Measurements from ENCODE around the gene COL2A1. TPM values are rescaled to one million over a fixed set of nuclear protein-coding genes. Genes with fewer than 3 reads are reported as not detected.

Gene COL2A1
- total RNA-seq, 1 donor from 2014 or later, result 1.9 TPM

GRCh38 chr12:47950856-47951468 lies 53.3 kb downstream of the COL2A1 start:
- DNase-seq (ENCODE audit: low spot score), result no peak
- Mint-ChIP-seq H3K9me3 (ENCODE audit: unreplicated experiment) (no peaks in the 10 kb centered on the region), H3K27ac (ENCODE audit: unreplicated experiment) (no peak overlapping the region), H3K4me3 (ENCODE audit: unreplicated experiment) (no peak overlapping the region), H3K4me1 (ENCODE audit: unreplicated experiment) (no peaks in the 10 kb centered on the region), H3K36me3 (ENCODE audit: low read depth, unreplicated experiment) (peaks cover 4% of the 10 kb centered on the region), H3K27me3 (ENCODE audit: unreplicated experiment) (peaks cover 7% of the 10 kb centered on the region)
- TF ChIP-seq CTCF (IDR thresholded peaks at IDR 0.05; ENCODE audit: unreplicated experiment), result no peak

GRCh38 chr12:47949441-47950341 lies 54.6 kb downstream of the COL2A1 start:
- Mint-ChIP-seq H3K9me3 (ENCODE audit: unreplicated experiment) (no peaks in the 10 kb centered on the region), H3K27me3 (ENCODE audit: unreplicated experiment) (peaks cover 10% of the 10 kb centered on the region), H3K27ac (ENCODE audit: unreplicated experiment) (peak overlapping the region; percentile 57), H3K4me1 (ENCODE audit: unreplicated experiment) (no peaks in the 10 kb centered on the region), H3K36me3 (ENCODE audit: low read depth, unreplicated experiment) (peaks cover 4% of the 10 kb centered on the region), H3K4me3 (ENCODE audit: unreplicated experiment) (no peak overlapping the region)
- peak; percentile 89 for DNase-seq (ENCODE audit: low spot score)
- peak; percentile 82 for TF ChIP-seq CTCF (IDR thresholded peaks at IDR 0.05; ENCODE audit: unreplicated experiment)

GRCh38 chr12:47947341-47947740 lies 56.9 kb downstream of the COL2A1 start:
- Mint-ChIP-seq H3K27ac (ENCODE audit: unreplicated experiment) (no peak overlapping the region), H3K4me1 (ENCODE audit: unreplicated experiment) (no peaks in the 10 kb centered on the region), H3K9me3 (ENCODE audit: unreplicated experiment) (no peaks in the 10 kb centered on the region), H3K36me3 (ENCODE audit: low read depth, unreplicated experiment) (peaks cover 4% of the 10 kb centered on the region), H3K4me3 (ENCODE audit: unreplicated experiment) (no peak overlapping the region), H3K27me3 (ENCODE audit: unreplicated experiment) (peaks cover 10% of the 10 kb centered on the region)
- DNase-seq (ENCODE audit: low spot score), result no peak
- TF ChIP-seq CTCF (IDR thresholded peaks at IDR 0.05; ENCODE audit: unreplicated experiment), result no peak

GRCh38 chr12:47946413-47947323 lies 57.6 kb downstream of the COL2A1 start:
- Mint-ChIP-seq H3K9me3 (ENCODE audit: unreplicated experiment) (no peaks in the 10 kb centered on the region), H3K27ac (ENCODE audit: unreplicated experiment) (no peak overlapping the region), H3K36me3 (ENCODE audit: low read depth, unreplicated experiment) (peaks cover 3% of the 10 kb centered on the region), H3K27me3 (ENCODE audit: unreplicated experiment) (peaks cover 10% of the 10 kb centered on the region), H3K4me3 (ENCODE audit: unreplicated experiment) (no peak overlapping the region), H3K4me1 (ENCODE audit: unreplicated experiment) (no peaks in the 10 kb centered on the region)
- no peak for DNase-seq (ENCODE audit: low spot score)
- TF ChIP-seq CTCF (IDR thresholded peaks at IDR 0.05; ENCODE audit: unreplicated experiment), result no peak

Measured in endothelial cell (in vitro differentiated cells).